VCaP (cell line): ENCODE measurements around the gene BTN2A1.

ENCODE experiments used
- H3K27ac ChIP-seq: fragments of 450-650 bp; 2 replicates; pipeline ENCODE4 v1.5.1; 2017
- CTCF ChIP-seq: fragments of 450-650 bp; conservative IDR thresholded peaks from 2 replicates; pipeline ENCODE4 v1.5.1; 2017; ENCODE audit warnings: mild to moderate bottlenecking, moderate library complexity

Gene BTN2A1

GRCh38 chr6:26473758-26474438, 16.1 kb downstream of the BTN2A1 start:
- H3K27ac ChIP-seq = peak overlapping the region; percentile 84
- TF ChIP-seq CTCF = no peak

DNA sequence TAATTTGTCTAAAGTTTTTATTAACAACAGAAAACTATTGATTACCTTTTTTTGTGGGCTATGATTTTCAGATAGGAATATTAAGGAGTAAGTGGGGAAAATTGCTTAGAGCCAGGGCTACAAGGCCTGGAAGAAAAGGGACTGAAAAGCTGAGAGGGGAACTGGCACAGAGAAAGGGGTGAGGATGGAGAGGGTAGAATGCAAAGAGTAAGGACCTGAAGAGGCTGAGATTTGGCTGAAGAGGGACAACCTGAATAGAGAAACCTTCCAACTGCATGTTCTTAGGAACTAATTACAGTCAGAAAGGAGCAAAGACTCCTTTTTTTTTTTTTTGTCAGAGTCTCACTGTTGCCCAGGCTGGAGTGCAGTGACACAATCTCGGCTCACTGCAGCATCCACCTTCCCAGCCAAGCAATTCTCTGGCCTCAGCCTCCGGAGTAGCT, 16.7 kb downstream of the BTN2A1 start:
- peak overlapping the region; percentile 84 for H3K27ac ChIP-seq
- TF ChIP-seq CTCF = no peak

DNA sequence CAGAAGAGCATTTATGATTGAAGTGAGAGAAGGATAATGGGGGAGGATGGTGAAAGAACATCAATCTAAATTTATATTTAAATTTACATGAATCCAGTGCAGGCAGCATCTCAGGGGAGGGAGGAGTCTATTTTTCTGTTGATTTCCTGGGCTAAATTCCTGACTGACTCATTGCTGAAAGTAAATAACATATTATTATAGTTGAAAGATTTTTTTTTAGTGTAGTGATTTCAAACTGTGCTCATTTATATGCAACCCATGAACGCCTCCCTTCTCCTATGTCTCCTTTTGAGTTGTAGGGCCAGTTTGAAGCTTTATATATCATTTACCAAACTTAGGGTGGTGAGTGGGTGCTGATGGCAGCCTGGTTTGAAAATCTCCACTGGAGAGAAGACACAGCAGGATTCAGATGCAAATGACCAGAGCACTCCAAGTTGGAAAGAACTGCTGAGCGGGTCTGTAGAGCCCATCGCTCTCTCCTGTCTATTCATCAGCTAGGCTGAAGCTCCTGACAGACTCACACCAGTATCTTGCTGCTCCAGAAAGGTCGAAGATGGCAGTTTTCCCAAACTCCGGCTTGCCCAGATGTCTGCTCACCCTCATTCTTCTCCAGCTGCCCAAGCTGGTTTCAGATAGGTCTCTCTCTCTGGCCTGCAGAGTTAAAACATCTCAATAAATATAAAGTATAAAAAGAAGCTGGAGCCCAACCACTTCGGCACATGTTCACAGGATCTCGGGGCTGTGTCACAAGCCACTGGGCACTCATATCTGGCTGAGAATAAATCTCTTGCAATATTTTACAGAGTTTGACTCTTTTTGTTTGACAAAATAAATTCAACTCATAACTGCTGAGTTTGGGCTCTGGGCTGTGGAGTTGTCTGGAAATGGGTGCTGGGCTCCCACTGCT, 18.3 kb downstream of the BTN2A1 start:
- no peak for TF ChIP-seq CTCF
- peak overlapping the region; percentile 84; the same call in 1 of the 2 replicates for H3K27ac ChIP-seq

- TF ChIP-seq CTCF = no peak
- no peak overlapping the region for H3K27ac ChIP-seq
Observed at GRCh38 chr6:26476896-26477295, 19.1 kb downstream of the BTN2A1 start.

DNA sequence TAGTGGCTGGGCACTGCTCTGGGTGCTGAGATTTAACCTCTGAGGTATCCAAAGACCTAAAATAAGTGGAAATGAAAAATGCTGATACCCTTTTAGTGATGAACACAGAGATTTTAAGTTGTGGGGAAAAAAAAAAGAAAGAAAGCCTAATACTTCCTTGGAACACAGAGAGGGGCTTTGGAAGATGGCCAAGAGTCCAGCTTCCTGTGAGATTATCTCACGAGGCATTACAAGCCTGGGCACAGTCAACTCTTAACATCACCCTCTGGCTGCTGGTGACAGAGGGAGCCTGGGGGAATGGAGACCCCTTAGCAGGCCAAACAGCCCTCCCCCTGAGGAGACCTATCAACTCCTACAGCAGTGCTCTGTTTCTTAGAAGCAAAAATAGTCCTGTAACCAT, 19.7 kb downstream of the BTN2A1 start:
- TF ChIP-seq CTCF = no peak
- H3K27ac ChIP-seq = no peak overlapping the region

GRCh38 chr6:26478100-26478984, 20.6 kb downstream of the BTN2A1 start:
- TF ChIP-seq CTCF = no peak
- no peak overlapping the region for H3K27ac ChIP-seq

DNA sequence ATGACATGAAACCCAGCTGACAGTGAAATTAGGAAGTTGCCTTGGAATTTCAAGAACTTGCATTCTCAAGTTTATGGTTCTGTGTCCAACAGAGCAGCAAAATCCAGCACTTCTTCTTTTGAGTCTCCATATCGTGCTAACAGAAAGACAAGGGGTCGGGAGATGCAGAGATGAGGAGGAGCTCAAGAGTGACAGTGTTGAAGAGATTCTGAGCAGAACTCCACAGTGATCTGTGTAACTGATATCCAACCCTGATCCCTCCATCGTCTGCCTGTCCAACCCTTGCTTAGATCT, 21.2 kb downstream of the BTN2A1 start:
- H3K27ac ChIP-seq = no peak overlapping the region

More for the DNA sequence above, 21.2 kb downstream of the BTN2A1 start:
- TF ChIP-seq CTCF = no peak
